ENCODE results near the gene MBP.

The MBP gene

GRCh38 chr18:77108001-77108692 is 24.4 kb downstream of the MBP start:
- DNase-seq (ENCODE audit: low spot score), result no peak
- no peak for TF ChIP-seq CTCF (IDR thresholded peaks at IDR 0.05; ENCODE audit: extremely low read depth, missing control alignments)

- TF ChIP-seq CTCF (IDR thresholded peaks at IDR 0.05; ENCODE audit: extremely low read depth, missing control alignments), result no peak
- no peak for DNase-seq (ENCODE audit: low spot score)
Measured at GRCh38 chr18:77107292-77107691, 25.3 kb downstream of the MBP start.

GRCh38 chr18:77106331-77106730 is 26.3 kb downstream of the MBP start:
- no peak for DNase-seq (ENCODE audit: low spot score)
- no peak for TF ChIP-seq CTCF (IDR thresholded peaks at IDR 0.05; ENCODE audit: extremely low read depth, missing control alignments)

- DNase-seq (ENCODE audit: low spot score), result no peak
Measured at GRCh38 chr18:77105680-77106079, 26.9 kb downstream of the MBP start.

GRCh38 chr18:77105028-77105427 is 27.6 kb downstream of the MBP start:
- DNase-seq (ENCODE audit: low spot score), result no peak
- TF ChIP-seq CTCF (IDR thresholded peaks at IDR 0.05; ENCODE audit: extremely low read depth, missing control alignments), result no peak

More at GRCh38 chr18:77105680-77106079, 26.9 kb downstream of the MBP start:
- no peak for TF ChIP-seq CTCF (IDR thresholded peaks at IDR 0.05; ENCODE audit: extremely low read depth, missing control alignments)

DNA sequence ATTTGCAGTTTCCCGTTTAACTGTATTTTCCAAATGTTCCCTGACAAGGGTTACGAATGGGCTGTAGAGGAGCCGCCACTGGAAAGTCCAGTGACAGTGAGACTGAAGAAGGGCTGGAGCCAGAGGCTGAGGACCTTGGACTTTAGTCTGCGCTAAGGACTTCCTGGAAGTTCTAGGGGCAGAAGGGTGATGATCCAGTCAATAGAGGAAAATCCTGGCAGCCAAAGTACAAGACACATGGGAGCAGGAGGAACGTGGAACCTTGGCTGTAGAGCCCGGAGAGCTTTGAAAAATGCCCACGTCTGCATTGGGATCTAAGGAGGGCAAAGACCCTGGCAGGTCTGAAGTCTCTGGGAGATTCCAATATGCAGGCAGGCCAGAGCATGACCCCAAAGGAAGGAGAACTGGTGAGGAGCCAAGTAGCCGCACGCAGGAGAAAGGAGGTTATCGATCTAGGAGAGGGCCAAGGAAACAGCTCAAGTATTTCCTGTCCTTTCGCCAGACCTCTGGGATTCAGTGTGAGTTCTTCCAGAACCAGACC is 28.5 kb downstream of the MBP start:
- TF ChIP-seq CTCF (IDR thresholded peaks at IDR 0.05; ENCODE audit: extremely low read depth, missing control alignments), result no peak
- DNase-seq (ENCODE audit: low spot score), result no peak

DNA sequence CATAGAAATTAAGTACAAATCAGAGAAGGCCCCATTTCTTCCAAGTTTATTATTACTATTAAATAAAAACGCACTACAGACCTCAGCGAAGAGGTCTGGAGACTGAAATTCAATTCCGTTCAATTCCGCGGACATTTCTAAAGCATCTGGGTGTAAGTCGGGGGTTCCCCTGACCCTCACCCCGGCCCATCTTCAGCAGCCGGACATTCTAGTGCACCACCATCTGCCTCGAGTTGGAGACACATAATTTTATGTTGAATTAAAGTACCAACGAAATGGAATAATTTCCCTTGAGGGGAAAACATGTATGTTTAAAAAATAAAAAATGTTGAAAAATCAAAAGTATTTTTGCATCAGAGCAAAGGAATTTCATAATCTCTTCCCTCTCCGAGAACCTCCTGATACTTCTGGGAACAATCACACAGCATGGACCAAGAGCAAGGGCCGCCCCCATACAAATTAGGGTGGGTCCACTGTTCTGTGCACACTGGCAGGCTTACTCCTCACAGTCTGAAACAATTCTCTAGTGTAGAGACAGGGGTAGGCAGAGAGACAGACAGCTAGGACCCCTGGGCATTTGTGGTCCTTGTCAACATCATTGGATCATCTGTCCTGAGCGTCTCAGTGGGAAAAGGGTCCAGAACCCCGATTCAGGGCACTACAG is 29.3 kb downstream of the MBP start:
- no peak for DNase-seq (ENCODE audit: low spot score)
- no peak for TF ChIP-seq CTCF (IDR thresholded peaks at IDR 0.05; ENCODE audit: extremely low read depth, missing control alignments)

All from GM20000 (cell line).